Activated naive CD4-positive, alpha-beta T cell treated with anti-CD3 and anti-CD28 coated beads, Interleukin-2, amount 50 U/mL, for 72 hours (primary cell): ENCODE results near the gene OR1A2. TPM values are rescaled to one million over a fixed set of nuclear protein-coding genes. Genes with fewer than 3 reads are reported as not detected.

Experiments
- total RNA-seq, 2 donors: library from RNA; stranded (reverse); gene quantifications; one replicate each; pipeline ENCODE4 v1.2.3, GENCODE V29; 2022

The OR1A2 gene
- total RNA-seq, 2 donors from 2014 or later: not detected

Other genes starting within 250 kb of the OR1A2 start
- gene OR1D5, start 133.9 kb upstream of the OR1A2 start, total RNA-seq: not detected
- not detected for gene OR1D2, start 93.1 kb upstream of the OR1A2 start, total RNA-seq
- gene OR1G1, start 70.0 kb upstream of the OR1A2 start, total RNA-seq: not detected
- not detected for gene OR1A1, start 10.1 kb downstream of the OR1A2 start, total RNA-seq
- under 1 TPM in 1 of 2 donors, not detected in 1; 0.25 TPM for gene OR3A1, start 100.8 kb downstream of the OR1A2 start, total RNA-seq
- gene OR3A2, start 188.8 kb downstream of the OR1A2 start, total RNA-seq: 1 to 10 TPM; 1.1 to 1.7 TPM
- gene OR1E1, start 200.9 kb downstream of the OR1A2 start, total RNA-seq: not detected
- not detected for gene OR3A3, start 213.9 kb downstream of the OR1A2 start, total RNA-seq
- not detected for gene OR1E2, start 236.3 kb downstream of the OR1A2 start, total RNA-seq